HepG2 (cell line): ENCODE measurements around the gene KCNB1.

ENCODE experiments used
- EZH2 ChIP-seq: conservative IDR thresholded peaks from 2 replicates; pipeline ENCODE4 v1.6.1; 2012; ENCODE audit warnings: mild to moderate bottlenecking, low read depth, low read length, moderate library complexity
- HDAC1 ChIP-seq: sonication (generic); formaldehyde crosslinking; IDR thresholded peaks from 2 replicates; pipeline ENCODE4 v1.5.1; 2020; ENCODE audit warnings: mild to moderate bottlenecking, missing genetic modification reagents
- HNRNPH1 ChIP-seq: fragments of 200-400 bp; formaldehyde crosslinking; optimal IDR thresholded peaks from 2 replicates; pipeline ENCODE3; 2017; ENCODE audit warnings: mild to moderate bottlenecking, low read depth, low read length
- NFE2L2 ChIP-seq: fragments of 150-350 bp; IDR thresholded peaks from 2 replicates; pipeline ENCODE4 v1.6.1; 2014; ENCODE audit warnings: low read length
- NFKB2 ChIP-seq: sonication (generic); formaldehyde crosslinking; IDR thresholded peaks from 2 replicates; pipeline ENCODE4 v1.4.0; 2020; ENCODE audit warnings: missing genetic modification reagents, borderline replicate concordance
- NR3C1 ChIP-seq: sonication (generic); formaldehyde crosslinking; IDR thresholded peaks from 2 replicates; pipeline ENCODE4 v1.4.0; 2020; ENCODE audit warnings: missing genetic modification reagents
- TCF7 ChIP-seq: sonication (generic); IDR thresholded peaks from 2 replicates; pipeline ENCODE4 v1.6.1; 2016; ENCODE audit warnings: antibody characterized with exemption, low read depth
- ZNF205 ChIP-seq: IDR thresholded peaks from 2 replicates; pipeline ENCODE4 v1.6.1; 2018; ENCODE audit warnings: missing biosample characterization, missing genetic modification reagents
- ZSCAN12 ChIP-seq: sonication (generic); formaldehyde crosslinking; IDR thresholded peaks from 2 replicates; pipeline ENCODE4 v1.9.0; 2021; ENCODE audit warnings: mild to moderate bottlenecking, missing genetic modification reagents
- TF ChIP-seq, protein P1 (sequence below): sonication (generic); formaldehyde crosslinking; IDR thresholded peaks from 2 replicates; pipeline ENCODE4 v1.5.0; 2020; ENCODE audit warnings: mild to moderate bottlenecking, missing genetic modification reagents, moderate library complexity
- TF ChIP-seq, protein P2 (sequence below): sonication (generic); formaldehyde crosslinking; IDR thresholded peaks from 2 replicates; pipeline ENCODE4 v1.5.0; 2020; ENCODE audit warnings: mild to moderate bottlenecking, missing genetic modification reagents

DNA sequence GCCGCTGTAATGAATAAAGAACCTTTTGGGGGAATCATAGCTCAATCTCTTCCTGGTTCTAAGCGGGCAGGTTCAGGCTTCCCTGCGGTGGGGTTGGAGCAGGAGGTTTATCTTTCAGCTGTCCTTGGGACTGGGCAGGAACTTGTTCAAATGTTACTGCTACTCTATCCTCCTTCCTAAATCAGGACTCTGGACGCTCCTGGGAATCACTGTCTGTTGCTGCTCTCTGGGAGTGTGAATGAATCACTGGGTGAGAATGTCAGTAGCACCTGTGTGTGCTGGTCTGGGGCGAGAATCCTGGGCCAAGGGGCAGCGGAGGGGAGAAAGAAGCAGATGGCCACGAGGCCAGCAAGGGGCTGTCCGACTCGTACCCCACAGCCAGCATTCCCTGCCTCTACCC lies 139.2 kb downstream of the KCNB1 start:
- TF ChIP-seq, protein P1, sequence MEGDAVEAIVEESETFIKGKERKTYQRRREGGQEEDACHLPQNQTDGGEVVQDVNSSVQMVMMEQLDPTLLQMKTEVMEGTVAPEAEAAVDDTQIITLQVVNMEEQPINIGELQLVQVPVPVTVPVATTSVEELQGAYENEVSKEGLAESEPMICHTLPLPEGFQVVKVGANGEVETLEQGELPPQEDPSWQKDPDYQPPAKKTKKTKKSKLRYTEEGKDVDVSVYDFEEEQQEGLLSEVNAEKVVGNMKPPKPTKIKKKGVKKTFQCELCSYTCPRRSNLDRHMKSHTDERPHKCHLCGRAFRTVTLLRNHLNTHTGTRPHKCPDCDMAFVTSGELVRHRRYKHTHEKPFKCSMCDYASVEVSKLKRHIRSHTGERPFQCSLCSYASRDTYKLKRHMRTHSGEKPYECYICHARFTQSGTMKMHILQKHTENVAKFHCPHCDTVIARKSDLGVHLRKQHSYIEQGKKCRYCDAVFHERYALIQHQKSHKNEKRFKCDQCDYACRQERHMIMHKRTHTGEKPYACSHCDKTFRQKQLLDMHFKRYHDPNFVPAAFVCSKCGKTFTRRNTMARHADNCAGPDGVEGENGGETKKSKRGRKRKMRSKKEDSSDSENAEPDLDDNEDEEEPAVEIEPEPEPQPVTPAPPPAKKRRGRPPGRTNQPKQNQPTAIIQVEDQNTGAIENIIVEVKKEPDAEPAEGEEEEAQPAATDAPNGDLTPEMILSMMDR (CRISPR knock-in tag) = no peak
- TF ChIP-seq NFKB2 (no peak), NFE2L2 (no peak), ZNF205 (CRISPR knock-in tag) (no peak), EZH2 (no peak), HNRNPH1 (no peak), ZSCAN12 (no peak), TCF7 (no peak), NR3C1 (CRISPR knock-in tag) (no peak), HDAC1 (no peak)
- TF ChIP-seq, protein P2, sequence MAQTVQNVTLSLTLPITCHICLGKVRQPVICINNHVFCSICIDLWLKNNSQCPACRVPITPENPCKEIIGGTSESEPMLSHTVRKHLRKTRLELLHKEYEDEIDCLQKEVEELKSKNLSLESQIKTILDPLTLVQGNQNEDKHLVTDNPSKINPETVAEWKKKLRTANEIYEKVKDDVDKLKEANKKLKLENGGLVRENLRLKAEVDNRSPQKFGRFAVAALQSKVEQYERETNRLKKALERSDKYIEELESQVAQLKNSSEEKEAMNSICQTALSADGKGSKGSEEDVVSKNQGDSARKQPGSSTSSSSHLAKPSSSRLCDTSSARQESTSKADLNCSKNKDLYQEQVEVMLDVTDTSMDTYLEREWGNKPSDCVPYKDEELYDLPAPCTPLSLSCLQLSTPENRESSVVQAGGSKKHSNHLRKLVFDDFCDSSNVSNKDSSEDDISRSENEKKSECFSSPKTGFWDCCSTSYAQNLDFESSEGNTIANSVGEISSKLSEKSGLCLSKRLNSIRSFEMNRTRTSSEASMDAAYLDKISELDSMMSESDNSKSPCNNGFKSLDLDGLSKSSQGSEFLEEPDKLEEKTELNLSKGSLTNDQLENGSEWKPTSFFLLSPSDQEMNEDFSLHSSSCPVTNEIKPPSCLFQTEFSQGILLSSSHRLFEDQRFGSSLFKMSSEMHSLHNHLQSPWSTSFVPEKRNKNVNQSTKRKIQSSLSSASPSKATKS = no peak
